Measurements from ENCODE around the gene CEBPG.
A peak's percentile ranks its signal among the peaks of the same experiment; 100 is the strongest.

CEBPG gene

DNA sequence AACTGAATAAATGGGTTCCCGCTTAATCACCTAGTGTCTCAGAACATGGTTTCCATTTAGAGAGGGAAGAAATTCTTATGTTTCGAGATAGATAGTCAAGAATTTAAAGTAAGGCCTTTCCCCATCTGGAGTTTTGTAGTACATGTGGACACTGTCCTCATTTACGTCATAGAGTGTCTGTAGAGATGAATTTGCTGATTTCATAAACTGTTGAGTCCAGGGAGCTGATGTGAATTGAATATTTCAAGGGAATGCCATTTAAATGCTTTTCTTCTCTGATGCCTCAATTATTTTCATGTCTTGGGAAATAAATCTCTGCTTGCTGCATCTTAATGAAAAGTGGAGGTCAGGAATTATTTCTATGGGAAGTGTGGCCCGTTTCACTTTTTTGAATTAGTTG, 9.5 kb downstream of the CEBPG start:
- DNase-seq = no peak

DNA sequence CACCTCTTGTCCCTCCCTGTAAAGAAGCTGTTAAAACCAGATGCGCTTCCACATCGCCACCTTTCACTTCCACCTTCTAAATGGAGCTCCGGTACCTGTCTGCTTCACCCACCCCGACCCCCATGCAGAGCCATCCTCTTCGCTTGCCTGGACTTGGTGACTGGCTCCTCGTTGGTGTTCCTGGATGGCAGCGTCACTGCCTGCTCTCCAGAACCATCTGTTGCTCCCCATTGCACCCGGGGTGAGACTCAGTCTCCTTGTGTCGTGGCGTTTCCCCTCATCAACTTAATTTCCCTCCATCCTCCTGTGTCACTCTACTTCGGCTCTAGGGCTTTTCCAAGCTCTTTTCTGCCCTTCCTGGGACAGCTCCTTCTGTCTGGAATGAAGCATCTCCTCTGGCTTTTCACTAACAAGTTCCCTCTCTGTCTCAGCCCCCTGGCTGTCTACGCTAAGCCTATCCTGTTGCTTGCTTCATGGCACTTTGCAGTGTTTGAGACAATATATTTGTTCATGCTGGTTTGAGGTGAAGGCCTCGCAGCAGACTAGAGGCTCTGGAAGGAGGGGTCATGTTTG, 10.3 kb downstream of the CEBPG start:
- DNase-seq = no peak

DNA sequence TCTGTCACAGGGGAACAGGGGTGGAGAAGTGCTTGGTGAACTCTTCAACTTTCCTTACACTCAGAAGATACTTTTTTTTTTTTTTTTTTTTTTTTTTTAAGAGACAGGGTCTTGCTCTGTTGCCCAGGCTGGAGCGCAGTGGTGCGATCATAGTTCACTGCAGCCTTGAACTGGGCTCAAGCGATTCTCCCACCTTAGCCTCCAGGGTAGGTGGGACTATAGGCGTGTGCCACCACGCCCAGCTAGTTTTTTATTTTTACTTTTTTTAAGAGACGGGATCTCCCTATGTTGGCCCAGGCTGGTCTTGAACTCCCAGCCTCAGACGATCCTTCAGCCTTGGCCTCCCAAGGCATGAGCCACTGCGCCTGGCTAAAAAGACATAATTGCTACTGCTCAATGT, 11.5 kb downstream of the CEBPG start:
- DNase-seq = no peak

DNA sequence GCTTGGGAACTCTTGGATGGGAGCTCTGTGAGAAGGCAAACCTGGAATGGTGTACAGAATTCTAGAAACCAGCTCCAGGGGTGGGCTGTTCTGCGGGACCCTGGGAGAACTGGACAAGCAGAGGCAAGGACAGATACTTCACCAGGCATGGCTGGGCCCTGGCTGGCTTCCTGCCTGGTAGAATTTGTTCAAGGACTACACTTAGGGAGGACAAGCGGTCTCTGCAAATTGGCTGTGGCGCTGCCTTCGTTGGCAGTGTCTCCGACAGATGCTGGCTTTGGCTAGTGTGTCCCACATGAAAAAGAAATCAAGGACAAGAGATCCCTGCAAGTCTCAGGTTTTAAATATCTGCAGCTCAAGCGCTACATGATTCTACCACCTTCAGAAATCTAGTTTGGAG, 12.4 kb downstream of the CEBPG start:
- DNase-seq = peak; percentile 42

DNA sequence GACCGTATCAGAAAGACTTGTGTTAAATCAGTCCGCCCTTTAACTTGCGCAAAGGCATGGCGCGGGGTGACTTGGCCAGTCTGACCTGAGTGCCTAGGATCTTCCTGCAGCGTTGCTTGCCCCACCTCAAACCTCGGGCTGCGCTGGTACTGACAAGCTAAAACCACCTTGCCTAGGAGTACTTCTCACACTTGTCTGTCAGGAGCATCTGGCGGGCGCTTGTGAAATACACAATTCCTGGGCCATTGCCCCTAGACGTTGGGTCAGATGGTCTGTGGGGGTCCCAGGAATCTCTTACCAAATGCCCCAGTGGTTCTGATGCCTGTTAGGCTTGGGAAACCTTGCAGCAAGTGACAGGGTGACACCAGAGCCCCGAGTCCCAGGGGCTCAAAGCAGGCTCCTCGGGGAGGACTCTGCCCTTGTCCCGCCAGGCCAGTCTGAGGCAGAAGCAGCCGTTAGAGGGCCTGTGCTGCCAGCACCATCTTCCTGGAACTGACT, 12.9 kb downstream of the CEBPG start:
- DNase-seq = no peak

DNA sequence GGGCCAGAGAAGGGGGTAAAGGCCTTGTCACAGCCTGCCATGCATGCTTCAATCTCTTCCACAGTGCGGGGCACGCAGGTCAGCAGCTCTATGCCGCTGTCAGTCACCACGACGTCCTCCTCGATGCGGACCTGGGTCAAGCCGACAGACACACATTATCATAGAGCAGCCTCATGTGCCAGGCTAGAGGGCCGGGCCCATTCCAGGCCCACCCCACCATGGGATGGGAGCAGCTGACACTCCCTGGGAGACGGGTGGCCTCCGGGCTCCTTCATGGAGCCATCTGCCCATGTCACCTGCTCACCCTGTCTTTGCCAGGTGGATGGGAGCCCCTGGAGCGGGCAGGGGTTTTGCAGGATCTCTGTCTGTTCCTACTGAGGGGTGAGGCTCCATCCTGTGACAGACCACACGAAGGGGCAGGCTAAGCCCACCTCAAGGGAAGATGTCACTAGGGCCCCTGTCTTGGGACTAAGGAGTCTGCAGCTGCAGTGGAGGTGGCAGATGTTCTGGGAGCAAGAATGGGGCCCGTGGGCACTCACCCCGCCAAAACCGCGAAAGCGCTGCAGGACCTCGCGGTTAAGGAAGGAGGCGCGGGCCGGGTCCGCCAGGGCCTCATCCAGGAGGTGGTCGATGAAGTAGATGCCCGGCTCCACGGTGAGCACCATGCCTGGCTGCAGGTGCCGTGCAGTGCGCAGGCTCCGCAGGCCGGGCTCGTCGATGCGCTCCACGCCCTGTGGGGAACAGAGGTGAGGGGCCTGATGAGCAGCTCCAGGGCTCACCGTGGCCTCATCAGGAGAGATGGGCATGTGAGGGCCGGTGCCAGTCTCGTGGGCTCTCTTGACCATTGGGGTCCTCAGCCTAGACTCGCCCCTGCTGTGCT, 14.1 kb downstream of the CEBPG start:
- DNase-seq = no peak

DNA sequence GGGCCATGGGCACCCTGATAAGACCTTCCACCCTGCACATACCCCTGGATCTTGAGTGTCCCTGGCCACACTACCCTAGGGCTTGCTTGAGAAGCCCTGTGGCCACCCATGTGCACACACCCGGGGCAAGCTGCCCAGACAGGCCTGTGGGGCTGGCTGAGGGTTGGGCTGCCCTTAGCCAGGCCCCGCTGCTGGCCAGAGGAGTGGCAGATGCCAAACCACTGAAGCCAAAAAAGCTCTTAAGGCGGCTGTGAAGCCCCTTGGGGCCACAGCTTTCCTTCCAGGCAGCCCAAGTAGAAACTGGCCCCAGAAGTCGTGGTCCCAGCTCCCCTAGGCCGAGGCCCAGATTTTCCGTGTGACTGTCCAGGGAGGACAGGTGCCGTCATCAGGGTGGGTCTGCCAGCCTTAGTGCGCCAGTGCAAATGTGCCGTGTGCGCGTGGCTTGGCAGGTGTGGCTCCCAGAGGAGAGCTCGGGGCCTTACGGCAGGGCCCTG, 14.8 kb downstream of the CEBPG start:
- DNase-seq = peak; percentile 42

DNA sequence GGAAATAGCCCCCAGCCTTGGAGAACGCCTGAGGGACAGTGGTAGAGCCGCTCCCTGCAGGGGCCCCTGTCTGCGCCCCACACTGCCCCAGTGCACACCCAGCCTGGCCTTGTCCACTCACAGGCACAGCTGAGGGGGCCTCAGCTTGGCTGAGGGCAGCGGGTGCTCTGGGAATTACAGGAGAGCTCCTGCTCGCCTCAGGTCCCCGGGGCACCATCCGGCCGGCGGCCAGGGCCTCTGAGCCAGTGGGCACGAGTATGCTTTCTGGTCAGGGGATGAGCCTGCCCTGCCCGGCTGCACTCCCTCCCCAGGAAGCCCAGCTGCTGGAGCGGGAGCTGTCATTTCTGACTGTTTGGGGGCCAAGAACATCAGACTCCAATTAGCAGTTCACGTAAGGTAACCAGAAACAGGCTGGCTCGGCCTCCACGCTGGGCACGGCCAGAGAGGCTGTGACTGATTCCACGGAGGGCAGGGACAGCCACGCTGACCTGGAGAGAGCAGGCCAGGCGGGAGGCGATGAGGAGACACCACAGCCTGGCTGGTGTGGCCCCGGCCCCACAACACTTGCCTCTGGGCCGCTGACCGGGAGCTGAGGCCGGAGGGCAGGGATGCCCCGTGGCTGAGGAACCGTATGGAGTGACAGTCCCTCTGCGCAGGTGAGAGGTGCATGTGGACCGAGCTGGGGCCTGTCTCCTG, 15.4 kb downstream of the CEBPG start:
- DNase-seq = no peak

DNA sequence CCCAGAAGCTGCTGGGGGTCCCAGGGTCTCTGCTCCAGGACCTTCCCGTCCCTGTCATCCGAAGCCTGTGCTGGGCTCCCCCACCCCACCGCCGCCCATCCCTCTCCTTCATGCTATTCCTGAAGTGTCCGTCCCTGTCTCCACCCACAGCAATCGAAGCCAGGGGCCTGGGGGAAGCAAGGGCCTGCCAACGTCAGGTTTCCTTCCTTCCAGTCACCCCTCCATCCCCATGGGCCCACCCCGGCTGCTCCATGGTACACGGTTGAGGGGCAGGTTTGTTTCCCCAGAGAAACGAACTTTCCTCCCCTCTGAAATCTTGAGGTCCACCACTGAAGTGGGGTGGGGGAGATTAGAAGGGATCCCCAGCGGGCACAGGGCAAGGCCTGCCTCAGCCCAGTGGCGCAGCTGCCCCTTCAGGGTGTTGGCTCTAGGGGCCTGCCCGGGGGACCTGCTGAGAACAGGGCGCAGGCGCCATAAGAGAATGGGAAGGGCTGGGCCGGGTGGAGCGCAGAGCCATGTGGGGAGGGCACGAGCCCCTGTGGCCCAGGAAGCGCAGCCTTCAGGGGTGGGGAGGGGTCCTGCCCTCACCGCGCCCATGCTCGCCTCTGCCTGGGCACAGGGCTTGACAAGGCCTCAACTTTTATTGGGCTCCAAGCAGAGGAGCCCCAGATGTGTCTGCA, 16.1 kb downstream of the CEBPG start:
- DNase-seq = no peak

DNA sequence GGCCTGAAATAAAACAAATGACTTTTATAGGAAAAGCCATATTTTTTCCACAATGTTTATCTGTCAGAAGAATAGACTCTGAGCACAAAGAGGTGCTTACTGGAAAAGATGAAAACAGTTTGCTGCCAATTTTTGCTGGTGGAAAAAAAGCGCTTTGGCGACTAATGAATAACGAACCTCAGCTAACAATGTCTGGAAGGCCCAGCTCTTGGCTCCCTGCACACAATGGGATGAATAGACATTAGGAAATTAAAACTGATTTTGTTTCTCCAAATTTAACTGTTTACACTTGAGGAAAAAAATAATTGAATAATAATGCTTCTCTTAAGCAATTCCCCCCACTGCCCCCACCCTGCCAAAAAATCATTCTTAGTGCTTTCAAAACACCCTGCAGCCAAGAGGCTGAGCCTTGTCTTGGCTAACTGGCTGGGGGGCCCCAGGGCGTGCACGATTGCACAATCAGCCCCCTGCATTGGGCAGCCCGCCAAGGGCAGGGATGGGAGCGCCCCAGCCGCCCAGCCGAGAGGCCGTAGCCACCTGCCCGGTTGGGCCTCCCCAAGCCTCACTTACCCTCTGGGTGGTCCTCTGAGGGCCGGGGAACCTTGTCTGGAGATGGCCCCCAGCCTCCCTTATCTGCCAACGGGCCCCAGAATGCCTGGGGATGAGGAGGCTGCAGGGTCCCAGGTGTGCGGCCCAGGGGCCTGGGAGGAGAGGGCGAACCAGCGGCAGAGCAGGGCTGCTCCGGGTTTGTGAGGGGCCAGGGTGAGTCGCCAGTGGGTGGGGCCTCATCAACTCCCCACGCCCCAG, 16.8 kb downstream of the CEBPG start:
- peak; percentile 45 for DNase-seq

DNA sequence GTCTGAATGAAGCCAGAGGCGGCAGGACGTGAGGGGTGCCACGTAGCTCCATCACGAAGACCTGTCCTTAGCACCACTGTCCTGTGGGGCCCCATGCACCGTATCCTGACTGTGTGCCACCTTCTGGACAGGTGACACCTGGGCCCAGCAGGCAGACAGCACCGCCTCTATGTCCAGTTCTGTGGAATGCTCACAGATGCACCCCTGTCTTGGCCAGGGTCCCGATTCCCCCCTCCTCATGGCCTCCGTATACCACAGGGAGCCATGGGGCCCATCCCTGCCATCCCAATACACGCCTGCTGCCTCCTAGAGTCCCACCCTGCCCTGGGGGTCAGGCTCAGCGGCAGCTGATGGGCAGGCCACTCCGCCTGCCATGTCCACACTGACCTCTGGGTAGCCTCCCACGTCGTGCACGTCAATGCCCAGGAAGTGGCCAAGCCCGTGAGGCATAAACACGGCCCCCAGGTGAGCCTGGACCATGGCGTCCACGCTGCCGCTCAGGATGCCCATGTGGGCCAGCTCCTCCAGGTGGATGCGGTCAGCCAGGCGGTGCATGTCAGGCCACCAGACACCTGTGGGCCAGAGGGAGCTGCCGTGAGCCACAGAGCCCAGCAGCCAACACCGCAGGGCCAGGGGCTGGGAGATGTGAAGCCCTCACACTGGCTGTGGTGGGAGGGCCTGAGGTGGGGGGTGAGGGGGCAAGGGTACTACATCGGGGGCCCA, 17.6 kb downstream of the CEBPG start:
- DNase-seq = no peak

DNA sequence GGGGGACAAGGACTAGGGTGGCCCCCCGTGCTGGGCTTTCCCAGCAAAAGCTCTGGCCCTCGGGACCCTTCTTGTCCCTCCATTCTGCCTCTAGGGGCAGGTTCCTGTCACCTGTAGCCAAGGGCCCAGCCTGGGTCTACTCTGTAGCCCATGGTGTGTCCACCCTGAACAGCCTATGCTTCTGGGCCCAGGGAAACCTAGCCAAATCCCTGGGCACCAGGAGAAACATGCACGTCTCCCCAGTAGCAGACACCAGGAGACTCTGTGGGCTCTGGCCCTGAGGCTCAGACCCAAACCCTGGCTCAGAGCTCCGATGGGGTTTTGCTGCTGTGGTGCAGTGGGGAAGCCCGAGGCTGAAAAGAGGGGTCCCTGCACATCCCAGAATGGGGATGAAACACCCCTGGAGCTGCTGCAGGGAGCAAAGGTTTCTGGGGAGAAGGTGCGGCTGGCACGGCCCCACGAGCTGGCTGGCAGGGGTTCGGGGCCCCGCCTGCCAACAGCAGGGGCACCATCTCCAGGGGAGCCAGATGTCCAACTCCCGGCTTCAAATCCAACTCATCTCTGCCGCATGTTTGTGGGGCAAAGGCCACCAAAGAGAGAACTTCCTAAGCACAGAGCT, 18.2 kb downstream of the CEBPG start:
- DNase-seq = no peak

DNA sequence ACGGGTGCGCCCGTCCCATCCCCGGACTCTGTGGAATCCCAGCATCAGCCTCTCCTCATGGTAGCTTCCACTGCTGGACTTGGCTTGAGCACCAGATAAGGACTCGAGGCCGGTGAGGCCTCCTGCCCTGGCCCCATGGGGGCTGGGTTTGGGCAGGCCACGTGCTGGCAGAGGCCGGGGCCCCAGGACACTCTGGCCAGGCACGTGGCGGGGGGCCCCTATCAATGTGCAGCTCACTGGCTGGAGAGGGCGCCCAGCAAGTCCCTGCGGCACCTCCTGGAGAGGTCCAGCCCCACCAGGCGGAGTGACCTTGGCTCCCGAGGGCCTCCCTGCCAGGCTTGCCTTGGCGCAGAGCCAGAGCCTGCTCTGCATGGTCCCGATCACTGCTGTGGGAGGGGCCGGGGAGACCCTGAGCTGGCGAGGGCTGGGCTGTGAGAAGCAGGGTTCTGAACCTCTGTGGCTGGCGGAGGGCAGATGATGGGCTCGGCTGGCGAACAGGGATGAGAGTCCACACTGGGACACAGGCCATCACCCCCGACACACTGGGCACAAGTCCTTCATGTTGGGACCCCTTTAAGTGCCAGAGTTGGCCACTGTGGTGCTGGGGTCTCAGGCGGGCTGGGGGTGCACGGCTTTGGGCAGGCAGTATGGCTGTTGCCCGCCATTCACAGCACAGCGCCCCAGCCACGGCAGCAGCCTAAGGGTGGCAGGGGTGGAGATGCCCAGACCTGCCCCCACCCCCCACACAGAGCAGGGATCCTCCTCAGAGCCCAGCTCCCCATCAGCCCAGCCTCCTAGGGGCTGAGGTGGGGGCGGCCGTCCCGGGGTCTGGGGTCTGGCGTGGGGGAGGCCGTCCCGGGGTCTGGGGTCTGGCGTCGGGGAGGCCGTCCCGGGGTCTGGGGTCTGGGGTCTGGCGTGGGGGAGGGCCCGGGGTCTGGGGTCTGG, 19.1 kb downstream of the CEBPG start:
- no peak for DNase-seq

DNA sequence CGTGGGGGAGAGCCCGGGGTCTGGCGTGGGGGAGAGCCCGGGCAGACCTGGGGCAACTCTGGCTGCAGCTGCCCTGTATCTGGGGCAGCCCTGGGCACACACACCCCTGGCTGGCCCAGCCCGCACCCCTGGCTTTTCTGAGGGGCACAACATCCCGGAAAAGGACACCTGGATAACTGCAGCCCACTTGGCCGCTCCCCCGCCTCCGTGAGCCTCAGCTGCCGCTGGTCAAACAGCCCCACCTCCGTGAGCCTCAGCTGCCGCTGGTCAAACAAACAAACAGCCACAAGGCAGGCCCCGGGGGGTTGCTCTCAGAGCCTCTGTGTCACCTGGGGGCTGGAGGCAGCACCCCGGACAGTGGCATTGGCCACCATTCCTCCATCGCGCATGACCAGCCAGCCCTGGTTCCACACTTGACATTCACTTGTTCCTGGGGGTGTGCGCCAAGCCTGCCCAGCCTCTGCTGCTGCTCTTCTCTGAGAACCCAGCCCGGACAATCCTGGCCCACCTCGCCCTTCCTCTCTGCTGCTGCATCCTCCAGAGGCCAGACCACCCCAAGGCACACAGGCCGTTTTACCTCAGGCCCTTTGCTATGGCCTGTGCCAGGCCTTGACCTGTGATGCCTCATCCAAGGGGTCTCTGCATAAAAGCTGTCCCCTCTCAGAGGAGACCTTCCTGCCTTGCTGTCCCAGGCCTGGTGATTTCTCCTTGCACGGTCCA, 19.9 kb downstream of the CEBPG start:
- no peak for DNase-seq

DNA sequence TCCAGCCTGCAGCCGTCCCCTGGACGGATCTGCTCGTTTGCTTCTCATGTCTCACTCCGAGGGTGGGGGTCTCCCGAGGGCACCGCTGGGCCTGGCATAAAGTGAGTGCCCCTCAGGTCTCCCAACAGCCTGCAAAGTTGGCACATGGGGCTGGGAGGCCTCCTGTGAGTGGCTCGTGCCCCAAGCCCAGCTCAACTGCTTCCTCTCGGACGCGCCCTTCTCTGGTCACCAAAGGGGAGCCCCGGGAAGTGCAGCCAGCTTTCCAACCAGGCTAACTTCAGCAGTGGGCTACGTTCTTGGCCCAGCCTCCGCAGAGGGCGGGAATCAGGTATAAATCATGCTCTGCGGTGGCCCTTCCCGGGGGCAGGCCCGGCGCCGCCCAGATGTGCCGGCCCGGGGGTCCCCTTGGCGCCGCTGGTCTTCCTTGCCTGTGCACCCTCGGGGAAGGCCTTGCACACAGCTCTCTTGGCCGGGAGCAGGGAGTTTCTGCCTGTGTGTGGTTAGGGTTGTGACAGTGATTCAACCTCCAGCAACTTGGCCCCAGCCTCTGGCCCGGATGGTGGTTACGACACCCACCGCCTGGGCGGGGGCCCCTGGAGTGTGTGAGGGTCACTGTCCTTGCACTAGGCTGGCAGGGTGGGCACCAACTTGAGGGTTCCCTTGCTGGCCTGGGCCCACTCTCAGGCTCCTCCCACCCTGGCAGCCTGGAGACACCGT, 20.7 kb downstream of the CEBPG start:
- no peak for DNase-seq

DNA sequence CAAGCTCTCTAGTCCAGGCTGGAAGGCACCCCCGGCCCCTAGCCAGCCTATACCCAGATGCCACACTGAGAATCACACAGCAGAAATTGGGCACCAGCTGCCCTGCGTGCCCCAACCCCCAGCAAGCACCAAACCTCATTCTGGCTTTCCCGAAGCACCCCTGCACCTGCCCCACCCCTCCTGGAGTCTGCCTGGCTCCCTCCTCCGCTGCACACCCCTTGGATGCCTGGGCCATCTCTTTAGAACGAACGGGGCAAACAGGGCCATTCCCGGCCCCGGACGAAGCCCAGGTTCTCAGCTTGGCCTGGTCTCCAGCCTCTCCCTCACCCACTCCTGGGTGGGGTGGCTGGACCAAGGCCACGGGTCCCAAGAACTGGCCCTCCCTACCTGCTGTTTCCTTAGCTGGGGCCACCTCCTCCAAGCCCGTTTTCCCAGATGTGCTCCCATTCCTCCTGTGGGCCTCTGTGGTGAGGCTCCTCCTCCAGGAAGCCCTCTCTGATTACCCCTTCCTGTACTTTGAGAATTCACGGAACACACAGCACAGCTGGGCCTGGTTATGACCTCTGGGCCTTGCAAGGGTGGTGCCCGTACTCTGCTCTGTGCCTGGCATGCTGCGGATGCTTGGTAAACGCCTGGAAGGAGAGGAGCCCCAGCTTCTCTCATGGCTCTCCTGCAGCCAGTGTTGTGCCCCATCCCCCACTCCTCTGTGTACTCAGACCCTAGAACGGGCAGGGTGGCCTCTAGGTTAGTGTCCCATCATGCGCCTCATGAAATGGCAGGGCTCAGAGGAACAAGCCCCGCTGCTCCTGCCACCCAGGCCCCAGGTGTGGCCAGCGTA, 21.4 kb downstream of the CEBPG start:
- no peak for DNase-seq

All from midbrain (tissue), 1 donor.